H1 (cell line): ENCODE measurements around the gene LRRTM4. TPM values are rescaled to one million over a fixed set of nuclear protein-coding genes. Genes with fewer than 3 reads are reported as not detected.

ENCODE experiments used
- CTCF ChIA-PET: fragments of 300-600 bp; sonication (Branson Sonifier 250); formaldehyde crosslinking; loops from one replicate; lab custom pipeline; 2021; ENCODE audit not compliant: partially characterized antibody; lab: Charles Lee
- POLR2A ChIA-PET: fragments of 300-600 bp; sonication (Branson Sonifier 250); formaldehyde crosslinking; loops from one replicate; lab custom pipeline; 2021; ENCODE audit warnings: inconsistent platforms; ENCODE audit not compliant: partially characterized antibody; lab: Charles Lee
- DNase-seq, 2 experiments: peaks; one replicate each; pipeline versions ENCODE4 v3.0.0 to v3.0.0-alpha.2; 2010 to 2022; ENCODE audit warnings: low spot score in 2 of 2, low read depth in 1 of 2, mixed read lengths in 1 of 2
- FAIRE-seq: peaks from 2 replicates; lab custom pipeline; 2011; peaks lifted over from hg19 to GRCh38; lab: Jason Lieb, UNC
- H2AFZ ChIP-seq: 2 replicates; pipeline ENCODE4 v1.8.1; 2012; ENCODE audit warnings: low read length, inconsistent platforms
- H2AK5ac ChIP-seq: 2 replicates; pipeline ENCODE4 v1.6.1; 2013; ENCODE audit warnings: low read depth, low read length
- H2BK120ac ChIP-seq: replicated peaks from 2 replicates; pipeline ENCODE3; 2013; ENCODE audit warnings: low read depth, low read length, inconsistent platforms
- H2BK12ac ChIP-seq: 2 replicates; pipeline ENCODE4 v1.6.1; 2013; ENCODE audit warnings: low read depth, low read length
- H2BK15ac ChIP-seq: 2 replicates; pipeline ENCODE4 v1.6.1; 2013; ENCODE audit warnings: low read length
- H2BK20ac ChIP-seq: 2 replicates; pipeline ENCODE4 v1.6.1; 2013; ENCODE audit warnings: low read length
- H2BK5ac ChIP-seq: 2 replicates; pipeline ENCODE4 v1.6.1; 2013; ENCODE audit warnings: low read depth, low read length
- H3K14ac ChIP-seq: 2 replicates; pipeline ENCODE4 v1.6.1; 2013; ENCODE audit warnings: inconsistent platforms; ENCODE audit not compliant: insufficient read length
- H3K18ac ChIP-seq: 2 replicates; pipeline ENCODE4 v1.6.1; 2013; ENCODE audit warnings: low read length; ENCODE audit errors: extremely low read depth
- H3K23ac ChIP-seq: 2 replicates; pipeline ENCODE4 v1.6.1; 2013; ENCODE audit warnings: inconsistent platforms; ENCODE audit not compliant: insufficient read length
- H3K23me2 ChIP-seq: 2 replicates; pipeline ENCODE4 v1.6.1; 2013; ENCODE audit warnings: low read depth, low read length
- H3K27ac ChIP-seq: 2 replicates; pipeline ENCODE4 v1.6.1; 2011; ENCODE audit warnings: low read depth, low read length, inconsistent platforms
- H3K27me3 ChIP-seq, 4 experiments: replicated peaks in 1 of 4; 1 replicate in 1 of 4; 2 replicates in 3 of 4; pipeline versions ENCODE4 v1.6.1 to v1.8.1; 2011 to 2013; ENCODE audit warnings: low read length in 3 of 4, mild to moderate bottlenecking in 3 of 4, inconsistent platforms in 2 of 4, mixed read lengths in 2 of 4, moderate library complexity in 1 of 4; ENCODE audit not compliant: control insufficient read depth in 3 of 4, insufficient read depth in 3 of 4; ENCODE audit errors: extremely low read depth in 1 of 4
- H3K36me3 ChIP-seq, 4 experiments: 2 replicates each; pipeline versions ENCODE4 v1.6.1 to v1.8.1; 2011 to 2013; ENCODE audit warnings: mild to moderate bottlenecking in 4 of 4, low read length in 3 of 4, moderate library complexity in 2 of 4, control low read depth in 1 of 4, inconsistent platforms in 1 of 4; ENCODE audit not compliant: insufficient read depth in 4 of 4, control insufficient read depth in 2 of 4
- H3K4ac ChIP-seq: replicated peaks from 2 replicates; pipeline ENCODE3; 2013; ENCODE audit warnings: low read length, low read depth, mixed read lengths, inconsistent platforms; ENCODE audit not compliant: insufficient read length
- H3K4me1 ChIP-seq, 4 experiments: replicated peaks in 1 of 4; 1 replicate in 1 of 4; 2 replicates in 3 of 4; pipeline versions ENCODE4 v1.6.1 to v1.8.1; 2011 to 2013; ENCODE audit warnings: low read length in 3 of 4, inconsistent platforms in 2 of 4, mixed read lengths in 1 of 4; ENCODE audit not compliant: insufficient read depth in 4 of 4, control insufficient read depth in 3 of 4
- H3K4me2 ChIP-seq, 2 experiments: 2 replicates each; pipeline versions ENCODE4 v1.6.1 to v1.8.1; 2011 to 2013; ENCODE audit warnings: low read depth in 2 of 2, low read length in 2 of 2, control low read depth in 1 of 2, inconsistent platforms in 1 of 2, mild to moderate bottlenecking in 1 of 2; ENCODE audit not compliant: insufficient read depth in 1 of 2
- H3K4me3 ChIP-seq, 4 experiments: fragments of 200-600, 300-600 bp in 1 of 4; sonication (generic), shearing (Covaris generic), sonication (Bioruptor Twin) in 1 of 4; 2 replicates each; pipeline versions ENCODE4 v1.5.1 to v1.8.1; 2011 to 2016; ENCODE audit warnings: low read length in 4 of 4, low read depth in 3 of 4, control low read depth in 2 of 4, inconsistent platforms in 2 of 4, mild to moderate bottlenecking in 2 of 4, mixed read lengths in 1 of 4, moderate library complexity in 1 of 4; ENCODE audit not compliant: insufficient read depth in 2 of 4; ENCODE audit errors: extremely low read depth in 1 of 4
- H3K56ac ChIP-seq: replicated peaks from 2 replicates; pipeline ENCODE3; 2013; ENCODE audit warnings: low read depth, mild to moderate bottlenecking, mixed read lengths, low read length, inconsistent platforms; ENCODE audit not compliant: insufficient read length
- H3K79me1 ChIP-seq: 2 replicates; pipeline ENCODE4 v1.6.1; 2013; ENCODE audit warnings: low read depth, low read length, control low read depth
- H3K79me2 ChIP-seq, 2 experiments: 2 replicates each; pipeline versions ENCODE4 v1.6.1 to v1.8.1; 2012 to 2013; ENCODE audit warnings: low read length in 2 of 2, mild to moderate bottlenecking in 2 of 2, inconsistent platforms in 1 of 2; ENCODE audit not compliant: insufficient read depth in 2 of 2, control insufficient read depth in 1 of 2
- H3K9ac ChIP-seq, 4 experiments: replicated peaks in 1 of 4; 1 replicate in 1 of 4; 2 replicates in 3 of 4; pipeline versions ENCODE4 v1.6.1 to v1.8.1; 2011 to 2013; ENCODE audit warnings: low read depth in 3 of 4, low read length in 3 of 4, control low read depth in 2 of 4, mild to moderate bottlenecking in 2 of 4, moderate library complexity in 2 of 4, inconsistent platforms in 1 of 4; ENCODE audit errors: extremely low read depth in 1 of 4
- H3K9me3 ChIP-seq, 2 experiments: 2 replicates each; pipeline versions ENCODE4 v1.6.1 to v1.8.1; 2012 to 2013; ENCODE audit warnings: mild to moderate bottlenecking in 2 of 2, moderate library complexity in 2 of 2, control low read depth in 1 of 2, inconsistent platforms in 1 of 2, low read depth in 1 of 2, low read length in 1 of 2, mixed read lengths in 1 of 2; ENCODE audit not compliant: insufficient read depth in 2 of 2
- H4K20me1 ChIP-seq, 2 experiments: replicated peaks in 1 of 2; 2 replicates each; pipeline versions ENCODE3 to v1.8.1; 2011 to 2013; ENCODE audit warnings: inconsistent platforms in 2 of 2, low read length in 2 of 2, mild to moderate bottlenecking in 1 of 2; ENCODE audit not compliant: insufficient read depth in 2 of 2, control insufficient read depth in 1 of 2
- H4K5ac ChIP-seq: 2 replicates; pipeline ENCODE4 v1.6.1; 2013; ENCODE audit warnings: low read length, low read depth, mixed read lengths, inconsistent platforms; ENCODE audit not compliant: insufficient read length
- H4K8ac ChIP-seq: 2 replicates; pipeline ENCODE4 v1.8.0; 2013; ENCODE audit warnings: mild to moderate bottlenecking, moderate library complexity, low read length, inconsistent platforms; ENCODE audit not compliant: insufficient read depth; ENCODE audit errors: extremely low read depth
- H4K91ac ChIP-seq: replicated peaks from 2 replicates; pipeline ENCODE3; 2013; ENCODE audit warnings: low read length, mixed read lengths, inconsistent platforms; ENCODE audit not compliant: insufficient read length
- KDM5A ChIP-seq: fragments of 200-600 bp; IDR thresholded peaks from 2 replicates; pipeline ENCODE4 v1.7.1; 2012; ENCODE audit warnings: mild to moderate bottlenecking, low read length, inconsistent platforms, mixed read lengths
- SIRT6 ChIP-seq: IDR thresholded peaks from one replicate; pipeline ENCODE4 v1.7.1; 2012; ENCODE audit warnings: low read length, inconsistent platforms
- WGBS, 2 experiments: shearing (Covaris generic) in 1 of 2; methylation state at CpG; one replicate each; pipeline versions ENCODE4 v1.1.6 to v1.1.7; 2013 to 2015; ENCODE audit warnings: low lambda C conversion rate in 2 of 2, mixed read lengths in 2 of 2, inconsistent platforms in 1 of 2, low coverage in 1 of 2, missing lambda C conversion rate in 1 of 2; ENCODE audit not compliant: insufficient replicate concordance in 2 of 2, insufficient coverage in 1 of 2, insufficient read length in 1 of 2; ENCODE audit errors: extremely low coverage in 1 of 2, missing lambda C conversion rate in 1 of 2; 5-methylcytosine and 5-hydroxymethylcytosine counted together
- polyA plus RNA-seq, 7 experiments: library from polyadenylated mRNA; depleted of rRNA in 3 of 7; stranded (reverse) in 5 of 7; unstranded in 2 of 7; fragments of >200 nt in 5 of 7; fragments of 200-250 nt in 2 of 7; gene quantifications; 1 replicate in 5 of 7; 2 replicates in 1 of 7; 4 replicates in 1 of 7; pipeline versions ENCODE4 v1.2.1 to v1.2.3, GENCODE V29; 2011 to 2013; ENCODE audit warnings: missing spikeins in 2 of 7, mixed read lengths in 2 of 7
- total RNA-seq: library from RNA; stranded (reverse); fragmentation: NEBNext Ultra II Directional; extraction: Animal tissue kit (Norgen Biotek cat#: 25700); gene quantifications from 2 replicates; pipeline ENCODE4 v1.2.1, GENCODE V29; 2021

Gene LRRTM4
- total and polyA plus RNA-seq, 2 of the 8 experiments (the other 6 are each of a cell fraction or from before 2014, with no cell fraction given) = 3.6 to 9.5 TPM

DNA sequence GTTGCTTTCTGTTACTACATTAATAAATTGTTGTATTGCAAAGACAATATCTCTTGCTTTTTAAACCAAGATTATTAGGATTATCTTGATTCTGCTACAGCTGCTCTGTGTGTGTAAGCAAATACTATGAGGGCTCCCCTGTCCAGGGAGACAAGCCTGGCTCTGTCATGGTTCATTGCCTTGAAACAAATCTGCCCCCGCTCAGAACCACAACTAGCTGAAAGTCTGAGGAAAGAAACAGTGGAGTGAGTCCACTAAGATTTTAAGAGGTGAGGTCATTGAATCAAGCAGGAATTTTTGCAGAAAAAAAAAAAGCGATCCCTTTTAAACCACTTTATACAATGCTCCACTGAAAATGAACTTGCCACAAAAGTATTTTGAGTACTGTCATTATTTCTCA, 30.8 kb upstream of the LRRTM4 start:
- H3K4me2 ChIP-seq = no peak overlapping the region
- H4K8ac ChIP-seq = no peak overlapping the region
- H3K27ac ChIP-seq = no peak overlapping the region
- FAIRE-seq (no peak), DNase-seq (no peak)
- no peak overlapping the region for H2BK20ac ChIP-seq
- no peak overlapping the region for H2BK12ac ChIP-seq
- no peak overlapping the region for H2BK5ac ChIP-seq
- no peak overlapping the region for H4K5ac ChIP-seq
- H4K20me1 ChIP-seq = no peaks in the 10 kb centered on the region
- H3K56ac ChIP-seq = no peak overlapping the region
- H3K18ac ChIP-seq = no peak overlapping the region
- no peaks in the 10 kb centered on the region for H3K4me1 ChIP-seq
- no peak for TF ChIP-seq SIRT6
- no peak for TF ChIP-seq KDM5A
- H3K36me3 ChIP-seq = no peaks in the 10 kb centered on the region
- no peak overlapping the region for H4K91ac ChIP-seq
- 83% methylated on average over 2 of the region's 2 CpGs; no CpG with 5 or more reads in 1 of the 2 experiments for WGBS, 2 experiments
- no peak overlapping the region for H3K4ac ChIP-seq
- no peaks in the 10 kb centered on the region for H3K23me2 ChIP-seq
- H2BK120ac ChIP-seq = no peak overlapping the region
- no peak overlapping the region for H3K14ac ChIP-seq
- CTCF ChIA-PET = no interaction called here
- H2AFZ ChIP-seq = no peak overlapping the region
- H3K9ac ChIP-seq = no peak overlapping the region
- no peaks in the 10 kb centered on the region for H3K27me3 ChIP-seq
- no peak overlapping the region for H3K4me3 ChIP-seq
- no peaks in the 10 kb centered on the region for H3K79me2 ChIP-seq
- H3K9me3 ChIP-seq = peaks cover 0 to 6% of the 10 kb centered on the region in 2 experiments; a peak in 2 of 4 replicates
- H3K79me1 ChIP-seq = no peaks in the 10 kb centered on the region
- no peak overlapping the region for H2AK5ac ChIP-seq
- H2BK15ac ChIP-seq = no peak overlapping the region
- H3K23ac ChIP-seq = no peak overlapping the region
- POLR2A ChIA-PET = no interaction called here
